OCI-LY3 (cell line): Measurements from ENCODE around the gene SUSD1.

Experiments used
- CTCF ChIP-seq: fragments of 200-600, 300-600 bp; sonication (generic); IDR thresholded peaks from 2 replicates; pipeline ENCODE4 v1.5.1; 2014; ENCODE audit warnings: antibody characterized with exemption, low read length, low read depth
- EZH2phosphoT487 ChIP-seq: fragments of 200-600 bp; shearing (Covaris generic); IDR thresholded peaks from 2 replicates; pipeline ENCODE4 v1.6.1; 2018; ENCODE audit warnings: antibody characterized with exemption, mixed run types, low read depth

- TF ChIP-seq EZH2phosphoT487 (no peak), CTCF (no peak)
Observed at GRCh38 chr9:112084334-112084733, 90.8 kb downstream of the SUSD1 start.
